HepG2 (cell line): Measurements from ENCODE around the gene GAN. TPM values are rescaled to one million over a fixed set of nuclear protein-coding genes. Genes with fewer than 3 reads are reported as not detected.

Experiments used
- ARHGAP35 ChIP-seq: sonication (generic); formaldehyde crosslinking; IDR thresholded peaks from 2 replicates; pipeline ENCODE4 v1.9.0; 2022; ENCODE audit warnings: mild to moderate bottlenecking, inconsistent platforms, moderate library complexity, missing genetic modification reagents, borderline replicate concordance
- BORCS8-MEF2B ChIP-seq: sonication (generic); formaldehyde crosslinking; IDR thresholded peaks from 2 replicates; pipeline ENCODE4 v1.8.0; 2022; ENCODE audit warnings: mild to moderate bottlenecking, missing genetic modification reagents
- FOXA1 ChIP-seq, 2 experiments: fragments of 450-650 bp in 1 of 2; sonication (generic) in 1 of 2; formaldehyde crosslinking in 1 of 2; IDR thresholded peaks; 2 replicates each; pipeline versions ENCODE4 v1.4.0 to v1.6.1; 2016 to 2020; ENCODE audit warnings: missing genetic modification reagents in 1 of 2
- HOXA9 ChIP-seq: sonication (generic); formaldehyde crosslinking; IDR thresholded peaks from 2 replicates; pipeline ENCODE4 v1.8.1; 2022; ENCODE audit warnings: missing genetic modification reagents, mild to moderate bottlenecking, moderate library complexity, borderline replicate concordance
- KDM2A ChIP-seq: sonication (generic); formaldehyde crosslinking; IDR thresholded peaks from 2 replicates; pipeline ENCODE4 v1.4.0; 2020; ENCODE audit warnings: low read depth, missing genetic modification reagents, borderline replicate concordance
- PREB ChIP-seq: sonication (generic); formaldehyde crosslinking; IDR thresholded peaks from 2 replicates; pipeline ENCODE4 v1.4.0; 2020; ENCODE audit warnings: missing genetic modification reagents
- RFX1 ChIP-seq: fragments of 450-650 bp; IDR thresholded peaks from 2 replicates; pipeline ENCODE4 v1.6.1; 2017
- ZNF407 ChIP-seq: sonication (generic); formaldehyde crosslinking; IDR thresholded peaks from one replicate; pipeline ENCODE4 v1.5.1; 2020; ENCODE audit warnings: mild to moderate bottlenecking, missing genetic modification reagents; ENCODE audit errors: not compliant biosample characterization
- ZSCAN20 ChIP-seq: sonication (generic); formaldehyde crosslinking; IDR thresholded peaks from 2 replicates; pipeline ENCODE4 v1.4.0; 2020; ENCODE audit warnings: missing genetic modification reagents, mild to moderate bottlenecking, borderline replicate concordance
- polyA plus RNA-seq, 8 experiments: library from polyadenylated mRNA; depleted of rRNA in 3 of 8; stranded (reverse) in 7 of 8; unstranded in 1 of 8; fragments of >200 nt; fragmentation: Illumina TruSeq in 4 of 8; extraction: Trizol in 4 of 8; gene quantifications; 2 replicates each; pipeline versions ENCODE4 v1.2.1 to v1.2.3, GENCODE V29; 2011 to 2016; ENCODE audit warnings: low read depth in 4 of 8, missing spikeins in 1 of 8, mixed read lengths in 1 of 8; ENCODE audit not compliant: insufficient read depth in 1 of 8
- total RNA-seq, 5 experiments: library from RNA; depleted of rRNA; stranded (reverse); fragments of >200 nt; fragmentation: Illumina TruSeq; extraction: Trizol; gene quantifications; 2 replicates each; pipeline ENCODE4 v1.2.3, GENCODE V29; 2016; ENCODE audit warnings: low read depth in 1 of 5
- TF ChIP-seq, protein P1 (sequence below): IDR thresholded peaks from 2 replicates; pipeline ENCODE4 v1.6.1; 2016; ENCODE audit warnings: low read depth, missing genetic modification reagents, missing compliant biosample characterization
- TF ChIP-seq, protein P2 (sequence below): sonication (generic); formaldehyde crosslinking; IDR thresholded peaks from 2 replicates; pipeline ENCODE4 v1.5.1; 2020; ENCODE audit warnings: missing genetic modification reagents, mild to moderate bottlenecking, borderline replicate concordance

Gene GAN
- total and polyA plus RNA-seq, 2 of the 13 experiments (the other 11 are each of a cell fraction or from before 2014, with no cell fraction given) = 4.3 to 11.0 TPM

DNA sequence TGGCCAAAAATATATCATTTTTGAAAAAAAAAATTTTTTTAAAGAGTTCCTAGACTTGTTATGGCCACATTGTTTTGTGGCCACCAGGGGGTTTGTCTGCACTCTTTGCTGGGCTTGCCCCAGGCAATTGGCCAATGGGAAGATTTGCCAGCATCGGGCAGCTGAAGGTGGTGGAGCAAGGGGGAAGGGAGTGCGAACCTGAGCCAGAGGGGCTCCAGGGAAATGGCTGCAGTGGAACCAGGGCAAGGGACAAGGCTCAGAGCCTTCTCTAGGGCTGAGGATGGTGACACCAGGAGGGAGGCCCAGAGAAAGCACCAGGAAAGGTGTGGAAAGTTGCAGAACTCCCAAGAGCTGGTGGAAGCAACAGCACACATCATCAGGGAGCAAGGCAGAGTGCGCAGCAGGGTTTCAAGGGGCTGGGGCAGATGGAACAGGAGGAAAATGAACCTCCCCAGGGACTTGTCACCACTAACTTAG is 114.3 kb downstream of the GAN start (continued):
- no peak for TF ChIP-seq FOXA1 (IDR thresholded peaks at IDR 0.05)
- TF ChIP-seq FOXA1 (CRISPR knock-in tag; IDR thresholded peaks at IDR 0.05) = no peak
- TF ChIP-seq KDM2A (CRISPR knock-in tag) = no peak
- peak; percentile 72; the same call in 1 of the 2 replicates for TF ChIP-seq BORCS8-MEF2B (CRISPR knock-in tag)
- TF ChIP-seq, protein P1, sequence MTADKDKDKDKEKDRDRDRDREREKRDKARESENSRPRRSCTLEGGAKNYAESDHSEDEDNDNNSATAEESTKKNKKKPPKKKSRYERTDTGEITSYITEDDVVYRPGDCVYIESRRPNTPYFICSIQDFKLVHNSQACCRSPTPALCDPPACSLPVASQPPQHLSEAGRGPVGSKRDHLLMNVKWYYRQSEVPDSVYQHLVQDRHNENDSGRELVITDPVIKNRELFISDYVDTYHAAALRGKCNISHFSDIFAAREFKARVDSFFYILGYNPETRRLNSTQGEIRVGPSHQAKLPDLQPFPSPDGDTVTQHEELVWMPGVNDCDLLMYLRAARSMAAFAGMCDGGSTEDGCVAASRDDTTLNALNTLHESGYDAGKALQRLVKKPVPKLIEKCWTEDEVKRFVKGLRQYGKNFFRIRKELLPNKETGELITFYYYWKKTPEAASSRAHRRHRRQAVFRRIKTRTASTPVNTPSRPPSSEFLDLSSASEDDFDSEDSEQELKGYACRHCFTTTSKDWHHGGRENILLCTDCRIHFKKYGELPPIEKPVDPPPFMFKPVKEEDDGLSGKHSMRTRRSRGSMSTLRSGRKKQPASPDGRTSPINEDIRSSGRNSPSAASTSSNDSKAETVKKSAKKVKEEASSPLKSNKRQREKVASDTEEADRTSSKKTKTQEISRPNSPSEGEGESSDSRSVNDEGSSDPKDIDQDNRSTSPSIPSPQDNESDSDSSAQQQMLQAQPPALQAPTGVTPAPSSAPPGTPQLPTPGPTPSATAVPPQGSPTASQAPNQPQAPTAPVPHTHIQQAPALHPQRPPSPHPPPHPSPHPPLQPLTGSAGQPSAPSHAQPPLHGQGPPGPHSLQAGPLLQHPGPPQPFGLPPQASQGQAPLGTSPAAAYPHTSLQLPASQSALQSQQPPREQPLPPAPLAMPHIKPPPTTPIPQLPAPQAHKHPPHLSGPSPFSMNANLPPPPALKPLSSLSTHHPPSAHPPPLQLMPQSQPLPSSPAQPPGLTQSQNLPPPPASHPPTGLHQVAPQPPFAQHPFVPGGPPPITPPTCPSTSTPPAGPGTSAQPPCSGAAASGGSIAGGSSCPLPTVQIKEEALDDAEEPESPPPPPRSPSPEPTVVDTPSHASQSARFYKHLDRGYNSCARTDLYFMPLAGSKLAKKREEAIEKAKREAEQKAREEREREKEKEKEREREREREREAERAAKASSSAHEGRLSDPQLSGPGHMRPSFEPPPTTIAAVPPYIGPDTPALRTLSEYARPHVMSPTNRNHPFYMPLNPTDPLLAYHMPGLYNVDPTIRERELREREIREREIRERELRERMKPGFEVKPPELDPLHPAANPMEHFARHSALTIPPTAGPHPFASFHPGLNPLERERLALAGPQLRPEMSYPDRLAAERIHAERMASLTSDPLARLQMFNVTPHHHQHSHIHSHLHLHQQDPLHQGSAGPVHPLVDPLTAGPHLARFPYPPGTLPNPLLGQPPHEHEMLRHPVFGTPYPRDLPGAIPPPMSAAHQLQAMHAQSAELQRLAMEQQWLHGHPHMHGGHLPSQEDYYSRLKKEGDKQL (CRISPR knock-in tag) = no peak
- TF ChIP-seq, protein P2, sequence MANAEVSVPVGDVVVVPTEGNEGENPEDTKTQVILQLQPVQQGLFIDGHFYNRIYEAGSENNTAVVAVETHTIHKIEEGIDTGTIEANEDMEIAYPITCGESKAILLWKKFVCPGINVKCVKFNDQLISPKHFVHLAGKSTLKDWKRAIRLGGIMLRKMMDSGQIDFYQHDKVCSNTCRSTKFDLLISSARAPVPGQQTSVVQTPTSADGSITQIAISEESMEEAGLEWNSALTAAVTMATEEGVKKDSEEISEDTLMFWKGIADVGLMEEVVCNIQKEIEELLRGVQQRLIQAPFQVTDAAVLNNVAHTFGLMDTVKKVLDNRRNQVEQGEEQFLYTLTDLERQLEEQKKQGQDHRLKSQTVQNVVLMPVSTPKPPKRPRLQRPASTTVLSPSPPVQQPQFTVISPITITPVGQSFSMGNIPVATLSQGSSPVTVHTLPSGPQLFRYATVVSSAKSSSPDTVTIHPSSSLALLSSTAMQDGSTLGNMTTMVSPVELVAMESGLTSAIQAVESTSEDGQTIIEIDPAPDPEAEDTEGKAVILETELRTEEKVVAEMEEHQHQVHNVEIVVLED (CRISPR knock-in tag) = no peak
- TF ChIP-seq ARHGAP35 = no peak
- TF ChIP-seq ZNF407 (CRISPR knock-in tag) = no peak
- TF ChIP-seq HOXA9 (CRISPR knock-in tag) = no peak
- TF ChIP-seq PREB = no peak
- no peak for TF ChIP-seq ZSCAN20 (CRISPR knock-in tag)
- TF ChIP-seq RFX1 = no peak
